PC-9 (cell line): ENCODE results near the gene MAN1A2.

Experiments used
- EZH2 ChIP-seq: fragments of 200-600 bp; sonication (generic); IDR thresholded peaks from 2 replicates; pipeline ENCODE4 v1.8.0; 2017; ENCODE audit warnings: antibody characterized with exemption, low read depth
- TF ChIP-seq, protein P1 (sequence below): fragments of 200-600 bp; sonication (generic); conservative IDR thresholded peaks from 2 replicates; pipeline ENCODE4 v1.6.1; 2017; ENCODE audit warnings: mixed run types, antibody characterized with exemption, mild to moderate bottlenecking, moderate library complexity

DNA sequence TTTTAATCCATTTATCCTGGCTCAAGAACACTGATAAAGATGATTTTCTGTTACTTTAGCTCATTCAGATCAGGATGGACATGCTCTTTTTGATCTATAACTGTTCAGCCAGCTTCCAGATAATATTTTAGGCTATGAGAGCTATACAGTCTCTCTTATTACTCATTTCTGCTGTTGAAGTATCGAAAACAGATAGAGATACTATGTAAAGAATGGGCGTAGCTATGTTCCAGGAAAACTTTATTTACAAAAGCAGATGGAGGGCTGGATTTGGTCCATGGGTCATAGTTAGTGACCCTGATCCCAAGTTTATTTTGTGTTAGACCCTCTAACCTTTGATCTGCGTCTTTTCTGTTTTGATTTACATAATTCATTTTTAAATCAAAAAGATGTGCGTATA is 159.8 kb downstream of the MAN1A2 start:
- TF ChIP-seq, protein P1, sequence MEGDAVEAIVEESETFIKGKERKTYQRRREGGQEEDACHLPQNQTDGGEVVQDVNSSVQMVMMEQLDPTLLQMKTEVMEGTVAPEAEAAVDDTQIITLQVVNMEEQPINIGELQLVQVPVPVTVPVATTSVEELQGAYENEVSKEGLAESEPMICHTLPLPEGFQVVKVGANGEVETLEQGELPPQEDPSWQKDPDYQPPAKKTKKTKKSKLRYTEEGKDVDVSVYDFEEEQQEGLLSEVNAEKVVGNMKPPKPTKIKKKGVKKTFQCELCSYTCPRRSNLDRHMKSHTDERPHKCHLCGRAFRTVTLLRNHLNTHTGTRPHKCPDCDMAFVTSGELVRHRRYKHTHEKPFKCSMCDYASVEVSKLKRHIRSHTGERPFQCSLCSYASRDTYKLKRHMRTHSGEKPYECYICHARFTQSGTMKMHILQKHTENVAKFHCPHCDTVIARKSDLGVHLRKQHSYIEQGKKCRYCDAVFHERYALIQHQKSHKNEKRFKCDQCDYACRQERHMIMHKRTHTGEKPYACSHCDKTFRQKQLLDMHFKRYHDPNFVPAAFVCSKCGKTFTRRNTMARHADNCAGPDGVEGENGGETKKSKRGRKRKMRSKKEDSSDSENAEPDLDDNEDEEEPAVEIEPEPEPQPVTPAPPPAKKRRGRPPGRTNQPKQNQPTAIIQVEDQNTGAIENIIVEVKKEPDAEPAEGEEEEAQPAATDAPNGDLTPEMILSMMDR = no peak
- no peak for TF ChIP-seq EZH2
